HTERT RPE-1 (cell line): ENCODE measurements around the gene HLA-E.
"Not testable (repeated sequence)": the region's sequence is repeated elsewhere in the genome, so short reads cannot be mapped to it uniquely, and the experiment has no call there.

Experiments used
- in situ Hi-C: fragments of 300-500 bp; cut with MboI; formaldehyde crosslinking; loops from 4 replicates; pipeline ENCODE4 v1.14.3; 2020; ENCODE audit warnings: low sequenced_read_pairs

The HLA-E gene

GRCh38 chr6:30489081-30490025, at the start of gene HLA-E:
TSS of gene HLA-E (plus strand) at chr6:30489509. CDS start at chr6:30489532, 23 bp downstream.
- in situ Hi-C loops, result no loop called here

- in situ Hi-C loops, result no loop called here
Observed at GRCh38 chr6:30441171-30441570, 48.1 kb upstream of the HLA-E start.

GRCh38 chr6:30443657-30444450, 45.5 kb upstream of the HLA-E start:
- in situ Hi-C loops, result no loop called here

GRCh38 chr6:30444451-30444742, 44.9 kb upstream of the HLA-E start:
- in situ Hi-C loops, result no loop called here

- in situ Hi-C loops, result no loop called here
Observed at GRCh38 chr6:30446259-30446658, 43.0 kb upstream of the HLA-E start.

GRCh38 chr6:30447237-30447636, 42.1 kb upstream of the HLA-E start:
- in situ Hi-C loops, result no loop called here

GRCh38 chr6:30450548-30450908, 38.8 kb upstream of the HLA-E start:
- in situ Hi-C loops, result no loop called here

- in situ Hi-C loops, result no loop called here
Observed at GRCh38 chr6:30450909-30451841, 38.1 kb upstream of the HLA-E start.

GRCh38 chr6:30452736-30453507, 36.4 kb upstream of the HLA-E start:
- in situ Hi-C loops, result no loop called here

GRCh38 chr6:30453508-30454116, 35.7 kb upstream of the HLA-E start:
- in situ Hi-C loops, result no loop called here

GRCh38 chr6:30459145-30459544, 30.2 kb upstream of the HLA-E start:
- in situ Hi-C loops, result no loop called here

GRCh38 chr6:30461055-30461454, 28.3 kb upstream of the HLA-E start:
- in situ Hi-C loops, result no loop called here

GRCh38 chr6:30462482-30462881, 26.8 kb upstream of the HLA-E start:
- in situ Hi-C loops, result no loop called here

GRCh38 chr6:30463242-30463641, 26.1 kb upstream of the HLA-E start:
- in situ Hi-C loops, result no loop called here

- in situ Hi-C loops, result no loop called here
Observed at GRCh38 chr6:30463651-30464618, 25.4 kb upstream of the HLA-E start.

GRCh38 chr6:30465595-30466306, 23.6 kb upstream of the HLA-E start:
- in situ Hi-C loops, result no loop called here

GRCh38 chr6:30470968-30471367, 18.3 kb upstream of the HLA-E start:
- in situ Hi-C loops, result no loop called here

GRCh38 chr6:30475116-30475515, 14.2 kb upstream of the HLA-E start:
- in situ Hi-C loops, result not testable (repeated sequence)
